A673 (cell line): ENCODE data around the gene HK2. TPM values are rescaled to one million over a fixed set of nuclear protein-coding genes. Genes with fewer than 3 reads are reported as not detected.

ENCODE experiments used
- BruUV-seq: library from RNA; stranded (reverse); fragments of 400-500 nt; replicated peaks from 2 replicates; lab custom pipeline; 2021; lab: Mats Ljungman, UMichigan
- CTCF ChIA-PET: fragments of 300-600 bp; sonication (Branson Sonifier 250); formaldehyde crosslinking; loops from one replicate; lab custom pipeline; 2022; ENCODE audit warnings: antibody characterized with exemption; lab: Charles Lee
- POLR2A ChIA-PET: fragments of 300-600 bp; sonication (Branson Sonifier 250); formaldehyde crosslinking; loops from one replicate; lab custom pipeline; 2022; ENCODE audit warnings: antibody characterized with exemption; ENCODE audit not compliant: low non-redundant PET; lab: Charles Lee
- DNase-seq: peaks from one replicate; pipeline ENCODE4 v3.0.0-alpha.2; 2015; ENCODE audit warnings: low spot score
- H3K27ac ChIP-seq: fragments of 200-600 bp; sonication (generic); 2 replicates; pipeline ENCODE4 v1.5.1; 2016; ENCODE audit warnings: mixed run types, low read depth, mild to moderate bottlenecking, mixed read lengths, antibody characterized with exemption, low read length; ENCODE audit not compliant: poor library complexity, severe bottlenecking
- H3K27me3 ChIP-seq: fragments of 200-600 bp; sonication (generic); replicated peaks from 2 replicates; pipeline ENCODE4 v1.6.1; 2017; ENCODE audit warnings: mixed run types, low read depth, mild to moderate bottlenecking, mixed read lengths, antibody characterized with exemption, low read length; ENCODE audit not compliant: insufficient read depth, poor library complexity
- H3K36me3 ChIP-seq: fragments of 200-600 bp; sonication (generic); 2 replicates; pipeline ENCODE4 v1.6.1; 2016; ENCODE audit warnings: mixed run types, mild to moderate bottlenecking, mixed read lengths, antibody characterized with exemption, low read length; ENCODE audit not compliant: insufficient read depth, poor library complexity, severe bottlenecking
- H3K4me1 ChIP-seq: fragments of 200-600 bp; sonication (generic); 2 replicates; pipeline ENCODE4 v1.6.1; 2017; ENCODE audit warnings: mixed run types, mild to moderate bottlenecking, mixed read lengths, antibody characterized with exemption, low read length; ENCODE audit not compliant: insufficient read depth, poor library complexity, severe bottlenecking
- H3K4me3 ChIP-seq: fragments of 200-600 bp; sonication (generic); 2 replicates; pipeline ENCODE4 v1.5.1; 2016; ENCODE audit warnings: low read depth, mixed run types, mild to moderate bottlenecking, mixed read lengths, low read length; ENCODE audit not compliant: poor library complexity, severe bottlenecking
- H3K9me3 ChIP-seq: fragments of 200-600 bp; sonication (generic); 2 replicates; pipeline ENCODE4 v1.6.1; 2016; ENCODE audit warnings: mixed run types, low read depth, mild to moderate bottlenecking, mixed read lengths, antibody characterized with exemption, low read length; ENCODE audit not compliant: poor library complexity, severe bottlenecking
- EZH2 ChIP-seq: fragments of 200-600 bp; sonication (generic); IDR thresholded peaks from 2 replicates; pipeline ENCODE4 v1.6.1; 2017; ENCODE audit warnings: borderline replicate concordance, low read depth, mild to moderate bottlenecking, mixed read lengths, antibody characterized with exemption, low read length; ENCODE audit not compliant: poor library complexity, severe bottlenecking
- intact Hi-C: fragments of 100-400 bp; cut with micrococcal nuclease; formaldehyde crosslinking; loops from one replicate; pipeline ENCODE4 v1.10.0; 2022; ENCODE audit not compliant: unreplicated experiment
- total RNA-seq: library from RNA; stranded (reverse); gene quantifications from 2 replicates; pipeline ENCODE4 v1.2.3, GENCODE V29; 2021
- TF ChIP-seq, protein P1 (sequence below): fragments of 300-800, 200-600 bp; sonication (generic); conservative IDR thresholded peaks from 2 replicates; pipeline ENCODE4 v1.5.1; 2017; ENCODE audit warnings: low read depth, mild to moderate bottlenecking, antibody characterized with exemption, low read length, moderate library complexity, mixed read lengths

The HK2 gene
- total RNA-seq, 1 experiment from 2014 or later = 42.6 TPM

GRCh38 chr2:74847070-74847858, 13.3 kb downstream of the HK2 start:
- DNase-seq = no peak
- BruUV-seq = no TSS peak
- no peak for TF ChIP-seq EZH2
- TF ChIP-seq, protein P1, sequence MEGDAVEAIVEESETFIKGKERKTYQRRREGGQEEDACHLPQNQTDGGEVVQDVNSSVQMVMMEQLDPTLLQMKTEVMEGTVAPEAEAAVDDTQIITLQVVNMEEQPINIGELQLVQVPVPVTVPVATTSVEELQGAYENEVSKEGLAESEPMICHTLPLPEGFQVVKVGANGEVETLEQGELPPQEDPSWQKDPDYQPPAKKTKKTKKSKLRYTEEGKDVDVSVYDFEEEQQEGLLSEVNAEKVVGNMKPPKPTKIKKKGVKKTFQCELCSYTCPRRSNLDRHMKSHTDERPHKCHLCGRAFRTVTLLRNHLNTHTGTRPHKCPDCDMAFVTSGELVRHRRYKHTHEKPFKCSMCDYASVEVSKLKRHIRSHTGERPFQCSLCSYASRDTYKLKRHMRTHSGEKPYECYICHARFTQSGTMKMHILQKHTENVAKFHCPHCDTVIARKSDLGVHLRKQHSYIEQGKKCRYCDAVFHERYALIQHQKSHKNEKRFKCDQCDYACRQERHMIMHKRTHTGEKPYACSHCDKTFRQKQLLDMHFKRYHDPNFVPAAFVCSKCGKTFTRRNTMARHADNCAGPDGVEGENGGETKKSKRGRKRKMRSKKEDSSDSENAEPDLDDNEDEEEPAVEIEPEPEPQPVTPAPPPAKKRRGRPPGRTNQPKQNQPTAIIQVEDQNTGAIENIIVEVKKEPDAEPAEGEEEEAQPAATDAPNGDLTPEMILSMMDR = no peak
- Histone ChIP-seq H3K27ac (no peak overlapping the region), H3K9me3 (no peaks in the 10 kb centered on the region), H3K4me3 (no peak overlapping the region), H3K4me1 (peaks cover 30% of the 10 kb centered on the region), H3K27me3 (no peaks in the 10 kb centered on the region), H3K36me3 (no peaks in the 10 kb centered on the region)
- ChIA-PET POLR2A (no interaction called here), CTCF (no interaction called here)
- intact Hi-C loops = no loop called here

- Histone ChIP-seq H3K4me1 (peaks cover 16% of the 10 kb centered on the region), H3K27ac (no peak overlapping the region), H3K36me3 (peaks cover 7% of the 10 kb centered on the region), H3K9me3 (no peaks in the 10 kb centered on the region), H3K27me3 (no peaks in the 10 kb centered on the region), H3K4me3 (no peak overlapping the region)
- intact Hi-C loops = no loop called here
- DNase-seq = no peak
- POLR2A ChIA-PET = no interaction called here
- CTCF ChIA-PET = interaction anchor here (0.6 kb wide), 1 partner anchor 10 kb away, joined by 5 read pairs; no protein-coding TSS in a partner anchor
- no TSS peak for BruUV-seq
- no peak for TF ChIP-seq EZH2
- TF ChIP-seq, protein P1 = no peak
These were observed 15.4 kb downstream of the HK2 start for GRCh38 chr2:74849228-74849892.

- no peaks in the 10 kb centered on the region for H3K9me3 ChIP-seq
- TF ChIP-seq EZH2 = no peak
- peaks cover 16% of the 10 kb centered on the region for H3K36me3 ChIP-seq
- intact Hi-C loops = no loop called here
- no TSS peak for BruUV-seq
- CTCF ChIA-PET = no interaction called here
- H3K4me1 ChIP-seq = peaks cover 5% of the 10 kb centered on the region
- DNase-seq = no peak
- no peak overlapping the region for H3K4me3 ChIP-seq
- POLR2A ChIA-PET = no interaction called here
- no peaks in the 10 kb centered on the region for H3K27me3 ChIP-seq
- H3K27ac ChIP-seq = no peak overlapping the region
These were observed 16.7 kb downstream of the HK2 start for GRCh38 chr2:74850496-74851190.
